Vagina (tissue), 2 donors: ENCODE results near the gene TUBGCP4.

Experiments used
- POLR2A ChIP-seq, 2 donors: fragments of 450-650 bp; IDR thresholded peaks; one replicate each; pipeline ENCODE4 v1.6.1; 2017; ENCODE audit warnings: antibody characterized with exemption in 2 of 2, mild to moderate bottlenecking in 2 of 2, moderate library complexity in 2 of 2
- POLR2AphosphoS5 ChIP-seq, 2 donors: sonication (generic); formaldehyde crosslinking; IDR thresholded peaks; one replicate each; pipeline ENCODE4 v1.9.0; 2017; ENCODE audit warnings: antibody characterized with exemption in 2 of 2, mild to moderate bottlenecking in 2 of 2, low read depth in 1 of 2; ENCODE audit not compliant: insufficient read depth in 1 of 2
- TF ChIP-seq, protein P1 (sequence below), 3 experiments: fragments of 450-650 bp in 2 of 3; fragments of 200-600 bp in 1 of 3; sonication (generic) in 1 of 3; IDR thresholded peaks; one replicate each; pipeline ENCODE4 v1.5.1; 2017 to 2019; ENCODE audit warnings: antibody characterized with exemption in 3 of 3, mild to moderate bottlenecking in 2 of 3, moderate library complexity in 2 of 3

DNA sequence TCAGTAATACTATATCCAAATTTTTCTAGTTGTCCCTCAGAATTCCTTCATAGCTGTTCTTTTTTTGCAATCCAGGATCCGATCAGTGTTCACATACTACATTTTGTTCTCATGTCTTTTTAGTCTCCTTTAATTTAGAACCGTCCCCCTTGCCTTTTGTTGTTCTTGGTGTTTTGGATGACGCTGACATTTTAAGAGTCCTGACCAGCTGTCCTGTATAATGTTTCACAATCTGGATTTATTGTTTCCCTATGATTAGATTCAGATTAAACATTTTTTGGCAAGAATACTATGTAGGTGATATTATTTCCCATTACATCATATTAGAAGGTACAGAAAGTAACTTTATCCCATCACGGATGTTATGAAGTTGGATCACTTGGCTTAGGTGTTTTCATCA, 11.4 kb downstream of the TUBGCP4 start:
- TF ChIP-seq, protein P1, sequence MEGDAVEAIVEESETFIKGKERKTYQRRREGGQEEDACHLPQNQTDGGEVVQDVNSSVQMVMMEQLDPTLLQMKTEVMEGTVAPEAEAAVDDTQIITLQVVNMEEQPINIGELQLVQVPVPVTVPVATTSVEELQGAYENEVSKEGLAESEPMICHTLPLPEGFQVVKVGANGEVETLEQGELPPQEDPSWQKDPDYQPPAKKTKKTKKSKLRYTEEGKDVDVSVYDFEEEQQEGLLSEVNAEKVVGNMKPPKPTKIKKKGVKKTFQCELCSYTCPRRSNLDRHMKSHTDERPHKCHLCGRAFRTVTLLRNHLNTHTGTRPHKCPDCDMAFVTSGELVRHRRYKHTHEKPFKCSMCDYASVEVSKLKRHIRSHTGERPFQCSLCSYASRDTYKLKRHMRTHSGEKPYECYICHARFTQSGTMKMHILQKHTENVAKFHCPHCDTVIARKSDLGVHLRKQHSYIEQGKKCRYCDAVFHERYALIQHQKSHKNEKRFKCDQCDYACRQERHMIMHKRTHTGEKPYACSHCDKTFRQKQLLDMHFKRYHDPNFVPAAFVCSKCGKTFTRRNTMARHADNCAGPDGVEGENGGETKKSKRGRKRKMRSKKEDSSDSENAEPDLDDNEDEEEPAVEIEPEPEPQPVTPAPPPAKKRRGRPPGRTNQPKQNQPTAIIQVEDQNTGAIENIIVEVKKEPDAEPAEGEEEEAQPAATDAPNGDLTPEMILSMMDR (IDR thresholded peaks at IDR 0.05): no peak
- TF ChIP-seq POLR2A (IDR thresholded peaks at IDR 0.05) (no peak), POLR2AphosphoS5 (IDR thresholded peaks at IDR 0.05; ENCODE audit: insufficient read depth in 1 of 2, low read depth in 1 of 2) (no peak)
